NB4 (cell line): Measurements from ENCODE around the gene ACTG2.

ENCODE experiments used
- CTCF ChIP-seq: IDR thresholded peaks from one replicate; pipeline ENCODE4 v1.5.1; 2012; ENCODE audit warnings: low read depth, low read length
- POLR2A ChIP-seq: IDR thresholded peaks from 2 replicates; pipeline ENCODE4 v1.6.1; 2011; ENCODE audit warnings: mild to moderate bottlenecking; ENCODE audit not compliant: insufficient read length; ENCODE audit errors: extremely low read depth

- TF ChIP-seq CTCF (no peak), POLR2A (no peak)
Observed at GRCh38 chr2:73963385-73964120, 70.7 kb downstream of the ACTG2 start.
